BE2C (cell line): ENCODE measurements around the gene KLHL22.

Experiments
- DNase-seq: peaks from one replicate; pipeline ENCODE4 v3.0.0-alpha.2; 2020
- H3K27me3 ChIP-seq: fragments of 250-450 bp; sonication (Bioruptor Pico); 2 replicates; pipeline ENCODE4 v1.5.1; 2020; ENCODE audit warnings: mild to moderate bottlenecking
- H3K36me3 ChIP-seq: fragments of 250-450 bp; sonication (Bioruptor Pico); 2 replicates; pipeline ENCODE4 v1.5.1; 2020; ENCODE audit warnings: mild to moderate bottlenecking
- H3K4me1 ChIP-seq: fragments of 250-450 bp; sonication (Bioruptor Pico); 2 replicates; pipeline ENCODE4 v1.5.1; 2020
- H3K4me3 ChIP-seq: 2 replicates; pipeline ENCODE4 v1.5.1; 2011; ENCODE audit warnings: low read depth, low read length
- H3K9me3 ChIP-seq: fragments of 250-450 bp; sonication (Bioruptor Pico); 2 replicates; pipeline ENCODE4 v1.5.1; 2020
- CTCF ChIP-seq: IDR thresholded peaks from 2 replicates; pipeline ENCODE4 v1.5.1; 2012; ENCODE audit warnings: mild to moderate bottlenecking, low read depth, low read length

Gene KLHL22

DNA sequence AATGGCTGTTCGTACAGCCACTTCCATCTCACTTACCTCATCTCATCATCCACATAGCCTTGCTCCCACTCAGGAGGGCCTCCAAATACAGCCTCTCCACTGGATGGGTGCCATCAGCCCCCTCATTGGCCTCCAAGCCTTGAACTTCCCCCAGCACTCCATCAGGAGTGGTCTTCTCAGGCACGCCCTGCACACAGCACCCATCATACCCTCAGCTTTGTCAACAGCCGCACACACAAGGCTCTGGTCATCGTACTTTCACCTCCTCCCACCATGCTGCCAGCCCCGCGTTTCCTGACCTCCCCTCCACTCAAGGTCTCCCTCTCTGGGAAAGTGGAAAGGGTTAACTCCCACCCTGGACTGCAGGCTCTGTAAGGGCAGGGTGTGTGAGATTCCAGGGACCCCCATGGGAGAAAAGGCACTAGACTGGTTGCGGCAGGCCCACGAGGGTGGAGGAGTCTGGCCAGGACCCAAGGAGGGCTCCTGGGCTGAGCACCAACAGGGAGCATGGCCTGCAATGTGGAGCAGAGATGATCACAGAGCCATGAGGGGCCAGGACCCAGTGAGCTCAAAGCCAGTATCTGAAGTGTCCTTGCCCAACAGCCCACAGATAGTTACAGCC, 37.0 kb downstream of the KLHL22 start:
- H3K9me3 ChIP-seq, result no peaks in the 10 kb centered on the region
- no peak overlapping the region for H3K4me3 ChIP-seq
- no peak for DNase-seq
- no peaks in the 10 kb centered on the region for H3K4me1 ChIP-seq
- H3K27me3 ChIP-seq, result no peaks in the 10 kb centered on the region
- TF ChIP-seq CTCF, result no peak
- peaks cover 13% of the 10 kb centered on the region for H3K36me3 ChIP-seq

GRCh38 chr22:20457506-20458240, 37.9 kb downstream of the KLHL22 start:
- Histone ChIP-seq H3K36me3 (peaks cover 13% of the 10 kb centered on the region; the same call in 1 of the 2 replicates), H3K27me3 (no peaks in the 10 kb centered on the region), H3K4me3 (no peak overlapping the region), H3K4me1 (no peaks in the 10 kb centered on the region), H3K9me3 (no peaks in the 10 kb centered on the region)
- DNase-seq, result no peak
- no peak for TF ChIP-seq CTCF

DNA sequence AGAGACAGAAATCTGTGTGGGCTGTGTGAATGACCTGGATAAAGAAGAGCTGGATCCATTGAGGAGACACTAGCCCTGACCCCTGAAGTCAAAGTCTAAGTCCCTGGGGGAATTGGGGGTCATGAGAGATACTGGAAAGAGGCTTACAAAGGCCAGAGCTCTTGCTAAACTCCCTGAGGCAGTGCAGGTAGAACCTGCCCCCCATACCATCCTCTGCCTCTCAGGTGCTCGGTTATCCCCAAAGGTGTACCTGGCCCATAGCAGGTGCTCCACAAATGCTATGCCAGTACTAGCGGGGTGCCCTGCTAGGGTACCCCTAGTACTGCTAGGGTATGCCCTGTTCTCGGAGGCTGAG, 38.9 kb downstream of the KLHL22 start:
- no peaks in the 10 kb centered on the region for H3K4me1 ChIP-seq
- H3K4me3 ChIP-seq, result no peak overlapping the region
- H3K27me3 ChIP-seq, result no peaks in the 10 kb centered on the region
- no peak for DNase-seq
- TF ChIP-seq CTCF, result no peak
- no peaks in the 10 kb centered on the region for H3K9me3 ChIP-seq
- peaks cover 12% of the 10 kb centered on the region; the same call in 1 of the 2 replicates for H3K36me3 ChIP-seq

DNA sequence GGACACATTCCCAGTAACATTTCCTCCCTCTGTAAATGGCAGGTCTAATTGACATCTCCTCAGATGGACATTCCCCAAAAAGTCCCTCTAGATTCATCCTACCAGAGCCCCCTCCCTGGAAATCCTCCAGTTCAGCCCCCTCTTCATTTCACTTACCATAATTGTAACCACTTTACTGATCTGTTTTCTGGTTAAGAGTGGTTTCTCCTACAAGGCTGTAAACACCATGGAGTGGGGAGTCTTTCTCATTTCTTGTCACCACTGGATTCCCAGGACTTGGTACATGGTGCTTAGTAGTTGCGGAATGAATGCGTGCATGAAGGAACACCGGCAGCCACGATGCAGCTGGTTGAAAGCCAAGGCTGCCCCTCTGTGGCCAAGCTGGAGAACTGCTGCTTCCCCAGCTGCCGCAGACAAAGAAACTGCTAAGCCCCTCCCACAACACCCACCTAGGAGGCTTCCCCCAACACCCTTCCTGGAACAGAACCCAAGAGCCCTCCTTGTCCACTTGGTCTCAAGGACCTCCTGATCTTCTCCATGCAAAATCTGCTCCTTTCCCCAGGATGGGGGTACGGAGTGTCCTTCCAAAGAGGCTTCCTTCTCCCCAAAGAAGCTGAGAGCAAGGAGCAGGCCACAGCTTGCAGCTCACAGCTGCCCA, 39.4 kb downstream of the KLHL22 start:
- TF ChIP-seq CTCF, result peak; percentile 98
- Histone ChIP-seq H3K27me3 (no peaks in the 10 kb centered on the region), H3K9me3 (no peaks in the 10 kb centered on the region), H3K4me1 (no peaks in the 10 kb centered on the region), H3K36me3 (peaks cover 11% of the 10 kb centered on the region; the same call in 1 of the 2 replicates), H3K4me3 (no peak overlapping the region)
- DNase-seq, result peak; percentile 84

- no peak for DNase-seq
- H3K9me3 ChIP-seq, result no peaks in the 10 kb centered on the region
- no peaks in the 10 kb centered on the region for H3K4me1 ChIP-seq
- no peak for TF ChIP-seq CTCF
- no peaks in the 10 kb centered on the region for H3K27me3 ChIP-seq
- peaks cover 9% of the 10 kb centered on the region; the same call in 1 of the 2 replicates for H3K36me3 ChIP-seq
- H3K4me3 ChIP-seq, result no peak overlapping the region
Measured at GRCh38 chr22:20455709-20456063, 39.9 kb downstream of the KLHL22 start.

DNA sequence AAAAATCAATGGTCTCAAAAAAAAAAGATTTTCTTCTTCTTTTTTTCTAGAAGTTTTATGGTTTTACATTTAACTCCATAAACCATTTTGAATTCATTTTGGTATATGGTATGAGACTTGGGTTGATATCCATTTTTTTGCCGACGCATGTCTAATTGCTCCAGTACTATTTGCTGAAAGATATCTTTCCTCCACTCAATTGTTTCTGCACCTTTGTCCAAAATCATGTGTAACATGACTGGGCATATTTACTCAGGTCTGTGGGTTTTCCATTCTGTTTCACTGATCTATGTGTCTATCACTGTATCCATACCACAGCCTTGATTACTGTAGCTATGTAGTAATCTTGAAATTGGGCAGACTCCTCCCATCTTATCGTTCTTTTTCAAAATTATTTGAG, 42.4 kb downstream of the KLHL22 start:
- Histone ChIP-seq H3K36me3 (peaks cover 6% of the 10 kb centered on the region; the same call in 1 of the 2 replicates), H3K27me3 (no peaks in the 10 kb centered on the region), H3K9me3 (no peaks in the 10 kb centered on the region), H3K4me3 (no peak overlapping the region), H3K4me1 (no peaks in the 10 kb centered on the region)
- DNase-seq, result no peak
- no peak for TF ChIP-seq CTCF
